K562 treated with DMSO at 1 percent for 24 hours (cell line): ENCODE results near the gene CHMP2A. TPM values are rescaled to one million over a fixed set of nuclear protein-coding genes. Genes with fewer than 3 reads are reported as not detected.

Source experiments
- total RNA-seq: library from RNA; unstranded; fragments of 300-600 nt; gene quantifications from 2 replicates; pipeline ENCODE4 v1.2.3, GENCODE V29; 2022; ENCODE audit warnings: low read depth; ENCODE audit not compliant: insufficient read depth

The CHMP2A gene
- 154 and 169 TPM in 2 replicates for total RNA-seq

GRCh38 chr19:58554494-58555368 lies at the start of gene CHMP2A:
TSS of gene CHMP2A (minus strand) at chr19:58555105. CDS start at chr19:58554212, 893 bp downstream.

GRCh38 chr19:58572818-58573657 lies 18.1 kb upstream of the CHMP2A start, which contains the start of gene MZF1:
TSS of gene MZF1 (minus strand) at chr19:58573335. CDS start at chr19:58571389, 1,946 bp downstream.

GRCh38 chr19:58558066-58558622 lies 3.2 kb upstream of the CHMP2A start, which contains the start of gene UBE2M:
TSS of gene UBE2M (minus strand) at chr19:58558611. CDS start at chr19:58558381, 230 bp downstream.

GRCh38 chr19:58543826-58544590 lies 10.9 kb downstream of the CHMP2A start, which contains the start of gene TRIM28:
TSS of gene TRIM28 (plus strand) at chr19:58544064. CDS start at chr19:58544758, 694 bp downstream.

GRCh38 chr19:58519355-58520256 lies 35.3 kb downstream of the CHMP2A start, which contains the start of gene ZBTB45:
TSS of gene ZBTB45 (minus strand) at chr19:58519810. CDS start at chr19:58517673, 2,137 bp downstream.

GRCh38 chr19:58511353-58512208 lies 43.3 kb downstream of the CHMP2A start, which contains the start of gene SLC27A5:
TSS of gene SLC27A5 (minus strand) at chr19:58511992. CDS start at chr19:58511955, 37 bp downstream.

Other genes starting within 250 kb of the CHMP2A start
- 79.3 and 90.5 TPM in 2 replicates for gene ERVK3-1, start 249.7 kb downstream of the CHMP2A start, total RNA-seq
- gene ZSCAN22, start 228.1 kb downstream of the CHMP2A start, total RNA-seq = 2.2 and 3.1 TPM in 2 replicates
- gene A1BG, start 201.6 kb downstream of the CHMP2A start, total RNA-seq = 53.9 and 61.3 TPM in 2 replicates
- 6.2 and 6.8 TPM in 2 replicates for gene ZNF497, start 192.4 kb downstream of the CHMP2A start, total RNA-seq
- 5.8 and 6.7 TPM in 2 replicates for gene ZNF837, start 174.1 kb downstream of the CHMP2A start, total RNA-seq
- gene RPS5, start 167.8 kb downstream of the CHMP2A start, total RNA-seq = 5,699 and 5,966 TPM in 2 replicates
- not detected in 2 replicates for gene RNF225, start 159.4 kb downstream of the CHMP2A start, total RNA-seq
- 31.3 and 34.8 TPM in 2 replicates for gene ZNF584, start 146.5 kb downstream of the CHMP2A start, total RNA-seq
- gene ZNF132, start 115.0 kb downstream of the CHMP2A start, total RNA-seq = 0.44 and 1.00 TPM in 2 replicates
- 7.5 and 10.6 TPM in 2 replicates for gene ZNF324B, start 103.5 kb downstream of the CHMP2A start, total RNA-seq
- gene ZNF324, start 88.0 kb downstream of the CHMP2A start, total RNA-seq = 16.9 and 19.2 TPM in 2 replicates
- gene ZNF446, start 78.8 kb downstream of the CHMP2A start, total RNA-seq = 15.2 and 15.7 TPM in 2 replicates
- gene SLC27A5, start 43.1 kb downstream of the CHMP2A start, total RNA-seq = 19.7 and 26.5 TPM in 2 replicates
- 20.5 and 25.2 TPM in 2 replicates for gene ZBTB45, start 35.3 kb downstream of the CHMP2A start, total RNA-seq
- 902 and 994 TPM in 2 replicates for gene TRIM28, start 11.0 kb downstream of the CHMP2A start, total RNA-seq
- gene UBE2M, start 3.5 kb upstream of the CHMP2A start, total RNA-seq = 151 and 152 TPM in 2 replicates
- gene MZF1, start 18.2 kb upstream of the CHMP2A start, total RNA-seq = 20.4 and 23.0 TPM in 2 replicates